Lower leg skin (tissue), 4 donors: ENCODE results near the gene SPG11. TPM values are rescaled to one million over a fixed set of nuclear protein-coding genes. Genes with fewer than 3 reads are reported as not detected.
"Not testable (repeated sequence)": the region's sequence is repeated elsewhere in the genome, so short reads cannot be mapped to it uniquely, and the experiment has no call there.

Source experiments
- DNase-seq, 2 donors: peaks; one replicate each; pipeline ENCODE4 v3.0.0-alpha.2; 2019; ENCODE audit warnings: low spot score in 2 of 2
- H3K4me3 ChIP-seq: fragments of 200-600 bp; sonication (generic); 2 replicates; pipeline ENCODE4 v1.5.1; 2017; ENCODE audit warnings: mild to moderate bottlenecking, low read depth; ENCODE audit not compliant: poor library complexity, severe bottlenecking
- CTCF ChIP-seq, 3 donors: fragments of 450-650 bp; IDR thresholded peaks; one replicate each; pipeline ENCODE4 v1.5.1; 2016; ENCODE audit warnings: antibody characterized with exemption in 3 of 3, mild to moderate bottlenecking in 3 of 3, moderate library complexity in 2 of 3
- POLR2A ChIP-seq, 2 donors: fragments of 450-650 bp; IDR thresholded peaks; one replicate each; pipeline ENCODE4 v1.6.1; 2016 to 2017; ENCODE audit warnings: antibody characterized with exemption in 2 of 2, mild to moderate bottlenecking in 1 of 2, moderate library complexity in 1 of 2
- WGBS, 2 donors: methylation state at CpG; one replicate each; pipeline ENCODE4 v1.1.5; 2018; 5-methylcytosine and 5-hydroxymethylcytosine counted together
- intact Hi-C: fragments of 100-400 bp; cut with DNase I; formaldehyde crosslinking; loops from one replicate; pipeline ENCODE4 v1.15.0; 2023; ENCODE audit warnings: low total_unique reads
- total RNA-seq, 4 donors: library from RNA; depleted of rRNA; stranded (reverse); fragments of >200 nt; gene quantifications; one replicate each; pipeline ENCODE4 v1.1.0, GENCODE V29; 2016

Gene SPG11
- total RNA-seq, 4 donors from 2014 or later, result 78.1 to 118 (median 89.7) TPM

GRCh38 chr15:44535523-44536301 lies 127.8 kb downstream of the SPG11 start:
- no peak for TF ChIP-seq CTCF (IDR thresholded peaks at IDR 0.05)
- TF ChIP-seq POLR2A (IDR thresholded peaks at IDR 0.05), result no peak
- intact Hi-C loops, result no loop called here
- WGBS, 2 donors, result 62 to 65% methylated on average over 36 of the region's 36 CpGs
- peak in 1 of 2 donors; percentile 24 for DNase-seq
- H3K4me3 ChIP-seq, result peak overlapping the region; percentile 60

DNA sequence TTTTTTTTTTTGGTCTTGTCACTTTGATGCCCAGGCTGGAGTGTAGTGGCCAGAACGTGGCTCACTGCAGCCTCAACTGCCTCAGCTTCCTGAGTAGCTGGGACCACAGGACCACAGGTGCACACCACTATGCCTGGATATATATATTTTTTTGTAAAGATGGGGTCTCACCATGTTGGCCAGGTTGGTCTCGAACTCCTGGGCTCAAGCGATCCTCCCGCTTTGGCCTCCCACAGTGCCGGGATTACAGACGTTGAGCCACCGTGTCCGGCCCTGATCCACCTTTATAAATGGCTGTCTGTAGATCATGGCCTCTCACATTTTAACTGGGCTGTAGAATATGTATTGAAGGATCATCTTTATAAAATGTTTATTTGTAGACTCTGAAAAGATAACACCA lies 128.4 kb downstream of the SPG11 start:
- WGBS, 2 donors, result 93 to 96% methylated on average over 8 of the region's 8 CpGs
- DNase-seq, result no peak
- no peak overlapping the region for H3K4me3 ChIP-seq
- intact Hi-C loops, result no loop called here
- no peak for TF ChIP-seq POLR2A (IDR thresholded peaks at IDR 0.05)
- no peak for TF ChIP-seq CTCF (IDR thresholded peaks at IDR 0.05)

GRCh38 chr15:44532689-44533088 lies 130.8 kb downstream of the SPG11 start:
- no peak for DNase-seq
- 96 to 98% methylated on average over 3 of the region's 3 CpGs for WGBS, 2 donors
- no peak overlapping the region for H3K4me3 ChIP-seq
- no peak for TF ChIP-seq CTCF (IDR thresholded peaks at IDR 0.05)
- TF ChIP-seq POLR2A (IDR thresholded peaks at IDR 0.05), result no peak
- intact Hi-C loops, result no loop called here

DNA sequence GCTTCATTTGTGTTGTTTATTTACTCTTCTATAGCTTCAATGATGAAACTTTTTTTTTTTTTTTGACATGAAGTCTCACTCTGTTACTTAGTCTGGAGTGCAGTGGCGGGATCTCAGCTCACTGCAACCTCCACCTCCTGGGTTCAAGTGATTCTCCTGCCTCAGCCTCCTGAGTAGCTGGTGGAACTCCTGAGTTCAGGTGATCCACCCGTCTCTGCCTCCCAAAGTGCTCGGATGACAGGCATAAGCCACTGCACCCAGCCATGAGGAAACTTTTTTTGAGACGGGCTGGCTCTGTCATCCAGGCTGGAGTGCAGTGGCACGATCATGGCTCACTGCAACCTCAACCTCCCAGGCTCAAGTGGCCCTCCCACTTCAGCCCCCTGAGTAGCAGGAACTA lies 131.2 kb downstream of the SPG11 start:
- H3K4me3 ChIP-seq, intact Hi-C loops: not testable (repeated sequence)
- DNase-seq, result peak in 1 of 2 donors; percentile 61
- WGBS, 2 donors, result 95 to 96% methylated on average over 5 of the region's 5 CpGs

DNA sequence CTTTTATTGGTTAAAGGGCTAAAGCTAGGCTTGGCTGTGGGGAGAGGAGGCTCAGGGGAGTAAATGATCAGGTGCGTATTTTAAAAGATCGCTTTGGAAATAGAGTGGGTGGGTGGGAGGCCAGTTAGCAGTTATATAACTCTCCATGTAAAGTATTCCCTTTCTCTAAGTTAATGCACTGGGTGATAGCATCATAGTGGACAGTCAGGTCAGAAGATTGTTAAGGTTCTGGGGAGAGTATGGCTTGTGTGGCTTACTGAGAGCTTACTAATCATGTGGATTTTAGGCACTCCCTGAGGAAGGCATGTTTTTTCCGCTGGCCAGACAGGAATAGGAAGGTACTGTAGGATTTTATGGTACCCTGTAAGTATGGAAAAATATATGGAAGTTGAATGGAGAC lies 132.8 kb downstream of the SPG11 start:
- WGBS, 2 donors, result 95 to 100% methylated on average over 3 of the region's 3 CpGs
- TF ChIP-seq POLR2A (IDR thresholded peaks at IDR 0.05), result no peak
- TF ChIP-seq CTCF (IDR thresholded peaks at IDR 0.05), result no peak
- H3K4me3 ChIP-seq, result no peak overlapping the region
- intact Hi-C loops, result no loop called here
- no peak for DNase-seq

- TF ChIP-seq CTCF (IDR thresholded peaks at IDR 0.05) (no peak), POLR2A (IDR thresholded peaks at IDR 0.05) (no peak)
- no peak overlapping the region for H3K4me3 ChIP-seq
- 74 to 77% methylated on average over 10 of the region's 10 CpGs for WGBS, 2 donors
- no peak for DNase-seq
- intact Hi-C loops, result no loop called here
Observed at GRCh38 chr15:44529864-44530604, 133.4 kb downstream of the SPG11 start.
